ENCODE data around the gene EXOSC1.
A peak's percentile ranks its signal among the peaks of the same experiment; 100 is the strongest.
"Not testable (repeated sequence)": the region's sequence is repeated elsewhere in the genome, so short reads cannot be mapped to it uniquely, and the experiment has no call there.

EXOSC1 gene

DNA sequence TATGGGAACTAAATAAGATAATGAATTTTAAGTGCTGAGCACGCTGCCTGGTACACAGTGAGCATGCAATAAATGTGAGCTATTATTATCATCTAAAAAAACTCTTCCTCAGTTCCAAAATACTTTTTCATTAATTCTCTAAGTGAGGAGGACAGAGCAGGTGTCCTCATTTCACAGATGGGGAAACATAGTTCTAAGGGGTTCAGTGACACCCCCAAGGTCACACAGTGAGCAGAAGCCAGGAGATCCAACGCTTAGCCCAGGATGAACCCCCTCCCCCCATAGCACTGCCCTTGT lies 37.9 kb downstream of the EXOSC1 start:
- ATAC-seq, result no peak
- no peak for DNase-seq

DNA sequence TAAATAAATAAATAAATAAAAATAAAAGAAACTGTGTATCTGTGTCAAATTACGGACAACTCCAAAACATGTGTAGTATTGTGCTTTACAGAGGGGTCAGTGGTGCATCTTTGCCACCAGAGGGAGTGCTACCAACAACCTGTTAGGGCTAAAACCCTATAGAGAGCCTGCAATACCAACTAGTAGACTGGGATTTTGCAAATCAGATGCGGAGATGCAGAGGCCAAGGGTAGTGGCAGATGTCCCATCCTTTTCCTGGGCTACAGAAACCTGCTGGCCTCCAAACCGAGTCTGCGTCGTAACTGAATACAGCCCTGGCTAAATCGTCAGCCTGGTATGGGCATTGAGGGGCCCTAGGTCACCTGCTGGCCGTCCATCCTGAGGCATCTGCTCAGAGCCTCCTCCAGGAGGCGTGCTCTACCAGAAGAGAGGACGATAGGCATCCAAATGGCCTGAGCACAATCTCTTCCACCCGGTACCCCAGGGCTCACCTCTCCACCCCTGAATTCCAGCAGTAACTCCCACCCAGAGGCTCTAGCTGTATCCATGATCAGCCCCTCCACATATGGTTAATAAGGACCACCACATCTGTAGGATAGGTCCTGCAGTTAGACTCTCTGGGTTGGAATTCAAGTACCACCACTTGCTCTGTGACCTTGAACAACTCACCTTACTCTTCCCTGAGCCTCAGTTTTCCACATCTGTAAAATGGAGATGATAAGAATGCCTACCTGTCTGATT lies 38.4 kb downstream of the EXOSC1 start:
- ATAC-seq (peak; percentile 97), DNase-seq (peak; percentile 72)

- DNase-seq, ATAC-seq: not testable (repeated sequence)
These were observed 39.3 kb downstream of the EXOSC1 start for GRCh38 chr10:97406483-97406882.

DNA sequence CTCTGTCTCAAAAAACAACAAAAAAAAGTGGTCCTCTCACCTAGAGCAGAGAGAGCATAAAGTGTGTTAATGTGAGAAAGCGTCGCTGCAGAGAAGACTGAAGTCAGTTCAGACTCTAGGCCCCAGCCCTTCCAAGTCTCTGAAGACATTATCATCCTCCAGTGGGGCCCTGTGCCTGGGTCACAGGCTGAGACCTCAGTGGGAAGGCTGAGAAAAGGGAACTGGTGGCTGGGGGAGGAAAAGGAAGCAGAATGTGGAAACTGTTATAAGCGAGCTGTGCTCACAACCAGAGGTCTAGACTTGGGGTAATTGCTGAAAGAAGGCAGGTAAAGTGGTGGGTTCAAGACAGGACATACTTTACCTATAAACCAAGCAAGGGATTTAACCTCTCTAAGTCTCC lies 39.7 kb downstream of the EXOSC1 start:
- ATAC-seq (no peak), DNase-seq (no peak)

DNA sequence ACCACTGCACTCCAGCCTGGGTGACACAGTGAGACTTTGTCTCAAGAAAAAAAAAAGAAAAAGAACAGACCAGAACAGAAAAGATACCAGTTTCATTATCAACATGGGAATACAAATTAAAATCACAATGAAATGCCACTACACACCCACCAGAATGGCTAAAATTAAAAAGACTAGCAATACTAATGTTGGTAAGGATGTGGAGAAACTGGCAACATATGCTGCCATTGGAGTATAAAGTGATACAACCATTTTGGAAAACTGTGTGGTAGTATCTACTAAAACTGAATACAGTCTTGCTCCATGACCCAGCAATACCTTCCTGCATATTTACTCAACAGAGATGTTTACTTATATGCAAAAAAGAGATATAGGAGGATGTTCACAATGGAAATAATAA lies 41.8 kb downstream of the EXOSC1 start:
- DNase-seq, result no peak
- no peak for ATAC-seq

GRCh38 chr10:97401455-97401919 lies 44.3 kb downstream of the EXOSC1 start:
- no peak for ATAC-seq
- no peak for DNase-seq

DNA sequence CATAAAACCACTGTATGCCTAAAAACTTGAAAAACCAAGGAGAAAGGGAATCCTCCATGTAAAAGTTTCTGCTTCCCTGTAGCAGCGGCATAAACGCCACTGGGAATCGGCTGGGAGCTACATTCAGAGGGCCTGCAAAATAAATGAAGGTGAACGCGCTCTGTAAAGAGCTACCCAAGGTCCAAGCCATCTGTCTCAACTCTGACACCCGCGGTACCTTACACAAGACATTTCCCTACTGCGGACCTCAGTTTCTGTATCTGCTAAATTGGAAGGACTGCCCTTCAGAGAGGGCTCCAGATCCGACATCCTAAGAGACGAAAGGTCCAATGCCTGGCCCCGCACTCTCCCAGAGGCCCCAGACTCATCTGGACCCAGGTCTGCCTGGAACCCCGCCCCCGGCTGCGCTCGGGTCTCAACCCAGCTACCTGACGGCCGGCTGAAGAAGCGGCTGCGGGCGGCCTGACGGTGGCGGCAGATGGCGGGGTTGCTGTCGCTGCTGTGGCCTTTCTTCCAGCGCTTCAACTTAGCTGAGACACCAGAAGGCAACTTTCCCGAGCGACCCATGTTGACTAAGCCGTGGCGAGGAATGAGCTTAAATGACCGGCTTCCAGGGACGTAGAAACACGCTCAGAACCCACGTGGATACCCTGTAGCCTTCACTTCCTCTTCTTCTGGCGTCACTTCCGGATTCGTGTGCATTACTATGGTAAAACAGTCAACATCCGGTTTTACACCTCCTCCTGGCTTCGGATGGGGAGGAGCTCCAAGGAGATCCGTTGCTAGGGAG lies 44.9 kb downstream of the EXOSC1 start, which contains the start of gene RRP12:
Gene RRP12 (minus strand): TSS at position 676 of the 790 bp plus-strand sequence. CDS start 109 bp downstream, at position 567.
- peak; percentile 82 for DNase-seq
- peak; percentile 99 for ATAC-seq

DNA sequence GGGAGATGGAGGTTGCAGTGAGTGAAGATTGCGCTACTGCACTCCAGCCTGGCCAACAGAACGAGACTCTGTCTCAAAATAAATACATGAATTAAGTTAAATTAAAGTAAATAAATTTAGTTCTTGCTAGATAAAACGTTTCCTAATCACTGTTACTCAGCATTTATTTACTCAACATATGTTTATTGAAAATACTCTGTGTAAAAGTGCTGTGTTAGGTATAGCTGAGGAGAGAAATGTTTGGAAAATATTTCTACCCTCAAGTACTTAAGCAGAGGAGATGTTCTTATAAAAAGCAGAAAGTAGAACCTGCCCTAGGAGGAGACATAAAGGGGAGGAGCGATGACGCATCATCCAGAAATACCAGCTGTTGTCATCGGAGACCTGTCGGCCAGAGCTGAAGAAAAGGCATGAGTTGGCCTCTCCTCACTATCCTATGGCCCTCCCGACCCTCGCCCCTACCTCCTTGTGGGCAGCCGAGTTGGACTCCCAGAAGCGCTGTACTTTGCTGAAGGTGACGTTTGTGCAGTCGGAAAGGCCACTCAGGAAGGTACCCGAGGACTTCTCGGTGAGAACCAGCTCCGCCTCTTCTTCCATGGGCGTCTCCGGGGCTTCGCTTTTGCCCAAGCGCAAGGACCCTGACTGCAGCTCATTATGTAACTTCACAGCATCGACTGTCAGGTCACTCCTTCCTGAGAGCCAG lies 45.8 kb downstream of the EXOSC1 start:
- DNase-seq (no peak), ATAC-seq (no peak)

DNA sequence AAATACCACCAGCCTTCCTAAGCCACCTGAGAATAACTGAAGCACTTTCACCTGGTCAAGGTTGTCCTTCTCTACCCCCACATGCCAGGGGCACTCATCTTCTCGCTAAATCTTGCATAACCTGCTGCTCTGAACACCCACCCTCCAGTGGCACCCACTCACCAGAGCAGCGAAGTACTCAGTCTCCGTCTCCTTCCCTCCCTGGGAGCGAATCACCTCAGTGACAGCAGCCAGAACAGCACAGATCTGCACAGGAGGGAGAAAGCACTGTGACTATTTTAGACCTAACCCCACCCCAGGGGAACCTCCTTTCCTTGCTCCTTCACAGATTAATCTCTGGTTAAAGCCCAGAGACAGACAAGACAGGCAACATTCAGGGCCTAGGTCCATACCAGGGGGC lies 49.8 kb downstream of the EXOSC1 start:
- DNase-seq (no peak), ATAC-seq (no peak)

DNA sequence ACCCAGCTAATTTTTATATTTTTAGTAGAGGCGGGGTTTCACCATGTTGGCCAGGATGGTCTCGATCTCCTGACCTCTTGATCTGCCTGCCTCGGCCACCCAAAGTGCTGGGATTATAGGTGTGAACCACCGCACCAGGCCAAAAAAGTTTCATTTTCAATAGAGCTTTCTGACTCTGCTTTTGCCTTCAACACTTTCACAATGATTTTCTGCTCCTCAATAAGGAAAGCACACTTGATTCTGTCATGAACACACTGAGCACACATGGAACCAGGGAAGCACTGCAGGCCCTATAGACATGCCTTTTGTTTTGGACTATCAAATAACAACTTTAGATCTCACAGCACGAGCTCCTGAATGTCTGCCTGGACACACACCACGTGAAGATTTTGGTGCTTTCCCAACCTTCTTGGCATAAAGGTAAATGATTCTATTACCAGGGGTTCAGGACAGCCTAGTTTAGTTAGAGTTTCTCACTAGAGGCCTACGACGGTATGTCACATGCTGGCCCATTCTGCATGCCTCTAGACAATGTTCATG lies 52.7 kb downstream of the EXOSC1 start:
- DNase-seq (no peak), ATAC-seq (no peak)

DNA sequence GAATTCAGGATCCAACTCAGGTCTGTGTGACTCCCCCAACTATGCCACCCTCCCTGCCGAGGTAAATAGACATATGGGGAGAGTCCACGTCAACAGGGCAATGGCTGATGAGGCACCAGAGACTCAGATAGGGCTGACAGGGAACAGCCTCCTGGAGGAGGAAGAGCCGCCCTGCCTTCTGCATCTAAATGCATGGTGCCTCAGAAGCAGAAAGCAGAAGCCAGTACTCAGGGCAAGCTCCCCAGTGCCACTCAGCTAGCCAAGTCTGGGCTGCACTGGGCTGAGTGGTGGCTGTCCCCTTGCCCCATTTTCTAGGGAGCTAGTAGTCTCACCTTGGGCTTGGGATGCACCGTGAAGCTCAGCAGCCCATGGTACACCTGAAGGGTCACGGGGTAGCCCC lies 55.7 kb downstream of the EXOSC1 start:
- DNase-seq, result no peak
- no peak for ATAC-seq

DNA sequence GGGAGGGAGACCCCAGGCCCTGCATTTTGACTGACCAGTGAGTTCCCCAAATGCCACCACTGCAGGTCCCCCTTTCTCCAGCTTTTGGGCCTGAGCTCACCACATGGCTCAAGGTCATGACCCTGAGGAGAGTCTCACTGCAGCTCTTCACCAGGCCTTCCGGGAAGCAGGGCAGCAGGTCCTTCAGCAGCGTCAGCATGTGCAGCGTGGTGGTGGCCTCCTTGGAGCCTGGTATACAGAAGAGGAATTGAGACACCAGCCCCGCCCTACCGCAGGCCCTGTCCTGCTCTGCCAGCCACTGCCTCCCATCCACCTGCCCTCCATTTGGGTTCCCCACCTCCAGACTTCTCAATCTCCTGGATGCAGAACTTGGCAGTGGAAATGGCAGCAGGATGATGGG lies 57.7 kb downstream of the EXOSC1 start:
- DNase-seq, result no peak
- ATAC-seq, result no peak
